K562 (cell line): ENCODE measurements around the gene TRERF1. TPM values are rescaled to one million over a fixed set of nuclear protein-coding genes. Genes with fewer than 3 reads are reported as not detected.

Experiments used
- CBFA2T3 ChIP-seq: fragments of 450-650 bp; IDR thresholded peaks from 2 replicates; pipeline ENCODE4 v1.6.1; 2017
- CREBBP ChIP-seq: IDR thresholded peaks from one replicate; pipeline ENCODE4 v1.6.1; 2012; ENCODE audit warnings: low read depth, mild to moderate bottlenecking, control low read depth, inconsistent platforms, low read length
- ELF4 ChIP-seq: fragments of 450-650 bp; formaldehyde crosslinking; IDR thresholded peaks from 2 replicates; pipeline ENCODE4 v1.4.0; 2022; ENCODE audit warnings: missing genetic modification characterization
- HNRNPH1 ChIP-seq: fragments of 200-400 bp; formaldehyde crosslinking; optimal IDR thresholded peaks from 2 replicates; pipeline ENCODE3; 2017; ENCODE audit warnings: low read depth, mild to moderate bottlenecking, low read length, moderate library complexity
- KAT7 ChIP-seq: sonication (generic); formaldehyde crosslinking; IDR thresholded peaks from 2 replicates; pipeline ENCODE4 v1.8.0; 2022; ENCODE audit warnings: missing genetic modification reagents, mild to moderate bottlenecking, borderline replicate concordance
- KAT8 ChIP-seq: fragments of 450-650 bp; IDR thresholded peaks from 2 replicates; pipeline ENCODE4 v1.6.1; 2016; ENCODE audit warnings: low read depth, mild to moderate bottlenecking
- POLR2A ChIP-seq: fragments of 450-650 bp; conservative IDR thresholded peaks from 2 replicates; pipeline ENCODE4 v1.6.1; 2016
- POLR2AphosphoS2 ChIP-seq: IDR thresholded peaks from 2 replicates; pipeline ENCODE4 v1.6.1; 2012; ENCODE audit warnings: low read length, improper control_type of control experiment
- SMARCA4 ChIP-seq: fragments of 450-650 bp; IDR thresholded peaks from 2 replicates; pipeline ENCODE4 v1.6.1; 2016
- SNRNP70 ChIP-seq: fragments of 200-400 bp; formaldehyde crosslinking; optimal IDR thresholded peaks from 2 replicates; pipeline ENCODE3; 2017; ENCODE audit warnings: low read depth, low read length
- TAF7 ChIP-seq: fragments of 450-650 bp; IDR thresholded peaks from 2 replicates; pipeline ENCODE4 v1.6.1; 2016; ENCODE audit warnings: missing genetic modification characterization, missing compliant biosample characterization
- TBP ChIP-seq: optimal IDR thresholded peaks from 2 replicates; pipeline ENCODE3; 2011; ENCODE audit warnings: low read depth, low read length, improper control_type of control experiment
- TCF3 ChIP-seq: sonication (generic); formaldehyde crosslinking; IDR thresholded peaks from 2 replicates; pipeline ENCODE4 v1.4.0; 2020; ENCODE audit warnings: mild to moderate bottlenecking, missing genetic modification reagents
- TCF7L2 ChIP-seq: fragments of 150-350 bp; IDR thresholded peaks from 2 replicates; pipeline ENCODE4 v1.6.1; 2016; ENCODE audit warnings: low read depth, mild to moderate bottlenecking, low read length, moderate library complexity
- TOE1 ChIP-seq, 2 experiments: fragments of 450-650 bp in 1 of 2; sonication (generic) in 1 of 2; formaldehyde crosslinking in 1 of 2; IDR thresholded peaks; 2 replicates each; pipeline versions ENCODE4 v1.7.1 to v1.8.0; 2016 to 2022; ENCODE audit warnings: borderline replicate concordance in 2 of 2, mild to moderate bottlenecking in 2 of 2, antibody characterized with exemption in 1 of 2, inconsistent platforms in 1 of 2, low read depth in 1 of 2, missing genetic modification reagents in 1 of 2, moderate library complexity in 1 of 2
- ZFX ChIP-seq: sonication (generic); formaldehyde crosslinking; IDR thresholded peaks from 2 replicates; pipeline ENCODE4 v1.8.0; 2022; ENCODE audit warnings: mild to moderate bottlenecking, missing genetic modification reagents, moderate library complexity
- ZNF134 ChIP-seq: fragments of 250-450 bp; sonication (Bioruptor Pico); conservative IDR thresholded peaks from 2 replicates; pipeline ENCODE4 v1.4.0; 2020
- ZNF41 ChIP-seq: fragments of 250-450 bp; sonication (Bioruptor Pico); conservative IDR thresholded peaks from 2 replicates; pipeline ENCODE4 v1.4.0; 2020; ENCODE audit warnings: mild to moderate bottlenecking
- ZNF584 ChIP-seq: fragments of 200-800 bp; sonication (Bioruptor generic); IDR thresholded peaks from 2 replicates; pipeline ENCODE4 v1.6.1; 2016; ENCODE audit warnings: low read depth, mild to moderate bottlenecking, missing genetic modification characterization, missing compliant biosample characterization
- polyA plus RNA-seq, 8 experiments: library from polyadenylated mRNA; depleted of rRNA in 4 of 8; stranded (reverse) in 5 of 8; unstranded in 3 of 8; fragments of >200 nt; fragmentation: Nextera tagmentation in 2 of 8; fragmentation: Illumina TruSeq in 1 of 8; extraction: Ambion mirVana in 2 of 8; extraction: Trizol in 1 of 8; gene quantifications; 2 replicates each; pipeline versions ENCODE4 v1.2.1 to v1.2.3, GENCODE V29; 2011 to 2014; ENCODE audit warnings: inconsistent platforms in 1 of 8, missing spikeins in 1 of 8
- total RNA-seq, 7 experiments: library from RNA; depleted of rRNA in 6 of 7; stranded (reverse); fragments of >200 nt in 6 of 7; fragmentation: Illumina TruSeq in 2 of 7; extraction: Trizol in 2 of 7; gene quantifications; 2 replicates each; pipeline versions ENCODE4 v1.2.1 to v1.2.3, GENCODE V29; 2011 to 2021; ENCODE audit warnings: low replicate concordance in 1 of 7
- TF ChIP-seq, protein P1 (sequence below): fragments of 450-650 bp; formaldehyde crosslinking; IDR thresholded peaks from 2 replicates; pipeline ENCODE4 v1.4.0; 2020; ENCODE audit warnings: mild to moderate bottlenecking, mixed read lengths
- TF ChIP-seq, protein P2 (sequence below): sonication (generic); formaldehyde crosslinking; IDR thresholded peaks from 2 replicates; pipeline ENCODE4 v1.8.0; 2022; ENCODE audit warnings: mild to moderate bottlenecking, missing genetic modification reagents, borderline replicate concordance
- TF ChIP-seq, protein P3 (sequence below): fragments of 450-650 bp; IDR thresholded peaks from 2 replicates; pipeline ENCODE4 v1.6.1; 2016; ENCODE audit warnings: low read depth, mild to moderate bottlenecking, moderate library complexity
- TF ChIP-seq, protein P4 (sequence below): sonication (generic); formaldehyde crosslinking; IDR thresholded peaks from 2 replicates; pipeline ENCODE4 v1.9.0; 2022; ENCODE audit warnings: mild to moderate bottlenecking, missing genetic modification reagents
- TF ChIP-seq, protein P5 (sequence below): IDR thresholded peaks from 2 replicates; pipeline ENCODE4 v1.6.1; 2011; ENCODE audit warnings: borderline replicate concordance, low read depth, mild to moderate bottlenecking, moderate library complexity, low read length; ENCODE audit not compliant: insufficient read depth, poor library complexity, severe bottlenecking

Gene TRERF1
- total and polyA plus RNA-seq, 9 of the 15 experiments (the other 6 are each of a cell fraction or from before 2014, with no cell fraction given), result 0.04 to 0.20 (median 0.07) TPM; not detected in 3

DNA sequence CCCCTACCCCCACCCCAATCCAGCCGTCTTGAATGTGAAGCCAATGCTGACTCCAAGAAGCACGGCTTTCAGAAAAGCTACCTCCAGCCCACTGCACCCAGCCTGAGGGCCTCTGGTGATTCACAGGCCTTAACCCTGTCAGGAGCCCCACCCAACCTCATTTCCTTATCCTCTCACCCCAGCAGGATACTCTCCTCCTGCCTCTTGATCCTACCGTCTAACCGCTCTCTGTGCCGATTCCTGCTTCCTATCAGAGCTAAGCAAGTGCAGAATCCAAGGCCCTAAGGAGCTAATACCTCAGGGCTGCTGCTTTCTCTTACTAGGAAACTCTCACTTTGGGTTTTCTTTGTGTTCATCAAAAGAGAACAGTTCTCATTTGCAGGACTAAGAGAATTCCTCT is 47.2 kb downstream of the TRERF1 start (continued):
- TF ChIP-seq, protein P1, sequence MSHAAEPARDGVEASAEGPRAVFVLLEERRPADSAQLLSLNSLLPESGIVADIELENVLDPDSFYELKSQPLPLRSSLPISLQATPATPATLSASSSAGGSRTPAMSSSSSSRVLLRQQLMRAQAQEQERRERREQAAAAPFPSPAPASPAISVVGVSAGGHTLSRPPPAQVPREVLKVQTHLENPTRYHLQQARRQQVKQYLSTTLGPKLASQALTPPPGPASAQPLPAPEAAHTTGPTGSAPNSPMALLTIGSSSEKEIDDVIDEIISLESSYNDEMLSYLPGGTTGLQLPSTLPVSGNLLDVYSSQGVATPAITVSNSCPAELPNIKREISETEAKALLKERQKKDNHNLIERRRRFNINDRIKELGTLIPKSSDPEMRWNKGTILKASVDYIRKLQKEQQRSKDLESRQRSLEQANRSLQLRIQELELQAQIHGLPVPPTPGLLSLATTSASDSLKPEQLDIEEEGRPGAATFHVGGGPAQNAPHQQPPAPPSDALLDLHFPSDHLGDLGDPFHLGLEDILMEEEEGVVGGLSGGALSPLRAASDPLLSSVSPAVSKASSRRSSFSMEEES (CRISPR knock-in tag), result no peak
- TF ChIP-seq TBP, result peak; percentile 39
- no peak for TF ChIP-seq HNRNPH1
- TF ChIP-seq TCF7L2, result no peak
- TF ChIP-seq, protein P2, sequence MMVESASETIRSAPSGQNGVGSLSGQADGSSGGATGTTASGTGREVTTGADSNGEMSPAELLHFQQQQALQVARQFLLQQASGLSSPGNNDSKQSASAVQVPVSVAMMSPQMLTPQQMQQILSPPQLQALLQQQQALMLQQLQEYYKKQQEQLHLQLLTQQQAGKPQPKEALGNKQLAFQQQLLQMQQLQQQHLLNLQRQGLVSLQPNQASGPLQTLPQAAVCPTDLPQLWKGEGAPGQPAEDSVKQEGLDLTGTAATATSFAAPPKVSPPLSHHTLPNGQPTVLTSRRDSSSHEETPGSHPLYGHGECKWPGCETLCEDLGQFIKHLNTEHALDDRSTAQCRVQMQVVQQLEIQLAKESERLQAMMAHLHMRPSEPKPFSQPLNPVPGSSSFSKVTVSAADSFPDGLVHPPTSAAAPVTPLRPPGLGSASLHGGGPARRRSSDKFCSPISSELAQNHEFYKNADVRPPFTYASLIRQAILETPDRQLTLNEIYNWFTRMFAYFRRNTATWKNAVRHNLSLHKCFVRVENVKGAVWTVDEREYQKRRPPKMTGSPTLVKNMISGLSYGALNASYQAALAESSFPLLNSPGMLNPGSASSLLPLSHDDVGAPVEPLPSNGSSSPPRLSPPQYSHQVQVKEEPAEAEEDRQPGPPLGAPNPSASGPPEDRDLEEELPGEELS (CRISPR knock-in tag), result no peak
- TF ChIP-seq CBFA2T3, result peak; percentile 72
- TF ChIP-seq SNRNP70, result no peak
- TF ChIP-seq, protein P3, sequence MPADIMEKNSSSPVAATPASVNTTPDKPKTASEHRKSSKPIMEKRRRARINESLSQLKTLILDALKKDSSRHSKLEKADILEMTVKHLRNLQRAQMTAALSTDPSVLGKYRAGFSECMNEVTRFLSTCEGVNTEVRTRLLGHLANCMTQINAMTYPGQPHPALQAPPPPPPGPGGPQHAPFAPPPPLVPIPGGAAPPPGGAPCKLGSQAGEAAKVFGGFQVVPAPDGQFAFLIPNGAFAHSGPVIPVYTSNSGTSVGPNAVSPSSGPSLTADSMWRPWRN, result no peak
- TF ChIP-seq, protein P4, sequence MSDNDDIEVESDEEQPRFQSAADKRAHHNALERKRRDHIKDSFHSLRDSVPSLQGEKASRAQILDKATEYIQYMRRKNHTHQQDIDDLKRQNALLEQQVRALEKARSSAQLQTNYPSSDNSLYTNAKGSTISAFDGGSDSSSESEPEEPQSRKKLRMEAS (CRISPR knock-in tag), result peak; percentile 27; the same call in 1 of the 2 replicates
- TF ChIP-seq TOE1 (IDR thresholded peaks at IDR 0.05; ENCODE audit: borderline replicate concordance), result 0 out of 2 replicates have a peak, but pooled peaks have one; percentile 23
- no peak for TF ChIP-seq TOE1 (CRISPR knock-in tag; IDR thresholded peaks at IDR 0.05; ENCODE audit: borderline replicate concordance, low read depth)
- no peak for TF ChIP-seq KAT8
- no peak for TF ChIP-seq CREBBP
- TF ChIP-seq ELF4 (CRISPR knock-in tag), result 0 out of 2 replicates have a peak, but pooled peaks have one; percentile 16
- TF ChIP-seq ZFX, result peak; percentile 79
- TF ChIP-seq TCF3, result peak; percentile 76
- no peak for TF ChIP-seq POLR2A
- TF ChIP-seq SMARCA4, result peak; percentile 50; the same call in 1 of the 2 replicates
- TF ChIP-seq POLR2AphosphoS2, result no peak
- no peak for TF ChIP-seq KAT7 (CRISPR knock-in tag)
- no peak for TF ChIP-seq ZNF134 (CRISPR knock-in tag)
- TF ChIP-seq TAF7 (tag), result no peak
- no peak for TF ChIP-seq ZNF41
- TF ChIP-seq, protein P5, sequence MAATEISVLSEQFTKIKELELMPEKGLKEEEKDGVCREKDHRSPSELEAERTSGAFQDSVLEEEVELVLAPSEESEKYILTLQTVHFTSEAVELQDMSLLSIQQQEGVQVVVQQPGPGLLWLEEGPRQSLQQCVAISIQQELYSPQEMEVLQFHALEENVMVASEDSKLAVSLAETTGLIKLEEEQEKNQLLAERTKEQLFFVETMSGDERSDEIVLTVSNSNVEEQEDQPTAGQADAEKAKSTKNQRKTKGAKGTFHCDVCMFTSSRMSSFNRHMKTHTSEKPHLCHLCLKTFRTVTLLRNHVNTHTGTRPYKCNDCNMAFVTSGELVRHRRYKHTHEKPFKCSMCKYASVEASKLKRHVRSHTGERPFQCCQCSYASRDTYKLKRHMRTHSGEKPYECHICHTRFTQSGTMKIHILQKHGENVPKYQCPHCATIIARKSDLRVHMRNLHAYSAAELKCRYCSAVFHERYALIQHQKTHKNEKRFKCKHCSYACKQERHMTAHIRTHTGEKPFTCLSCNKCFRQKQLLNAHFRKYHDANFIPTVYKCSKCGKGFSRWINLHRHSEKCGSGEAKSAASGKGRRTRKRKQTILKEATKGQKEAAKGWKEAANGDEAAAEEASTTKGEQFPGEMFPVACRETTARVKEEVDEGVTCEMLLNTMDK, result no peak
- TF ChIP-seq ZNF584 (CRISPR knock-in tag), result 0 out of 2 replicates have a peak, but pooled peaks have one; percentile 59
